Adrenal gland (tissue), 12 donors: ENCODE measurements around the gene GALNTL6. TPM values are rescaled to one million over a fixed set of nuclear protein-coding genes. Genes with fewer than 3 reads are reported as not detected.

Experiments
- DNase-seq, 7 donors: peaks; one replicate each; pipeline ENCODE4 v3.0.0-alpha.2; 2019 to 2020
- H3K27ac ChIP-seq, 5 donors: fragments of 200-600 bp; sonication (generic) in 4 of 5; 1 replicate in 3 of 5; 2 replicates in 2 of 5; pipeline versions ENCODE4 v1.5.1 to v1.8.0; 2016 to 2020; ENCODE audit warnings: mild to moderate bottlenecking in 1 of 5
- H3K27me3 ChIP-seq: fragments of 200-600 bp; 2 replicates; pipeline ENCODE4 v1.8.0; 2021
- H3K36me3 ChIP-seq, 2 donors: fragments of 200-600 bp; replicated peaks in 1 of 2; 1 replicate in 1 of 2; 2 replicates in 1 of 2; pipeline versions ENCODE4 v1.5.1 to v1.8.0; 2018 to 2022
- H3K4me1 ChIP-seq, 2 donors: fragments of 200-600 bp; replicated peaks in 1 of 2; 1 replicate in 1 of 2; 2 replicates in 1 of 2; pipeline versions ENCODE4 v1.5.1 to v1.8.0; 2018 to 2021
- H3K4me3 ChIP-seq, 4 donors: fragments of 200-600 bp; sonication (generic) in 3 of 4; one replicate each; pipeline ENCODE4 v1.5.1; 2016 to 2018
- H3K9me3 ChIP-seq, 3 donors: fragments of 200-600 bp; sonication (generic) in 1 of 3; replicated peaks in 1 of 3; 1 replicate in 2 of 3; 2 replicates in 1 of 3; pipeline versions ENCODE4 v1.5.1 to v1.8.0; 2016 to 2021
- CTCF ChIP-seq, 6 experiments: fragments of 450-650 bp in 4 of 6; fragments of 200-600 bp in 2 of 6; sonication (generic) in 1 of 6; IDR thresholded peaks; 1 replicate in 5 of 6; 2 replicates in 1 of 6; pipeline versions ENCODE4 v1.5.1 to v1.8.0; 2016 to 2021; ENCODE audit warnings: antibody characterized with exemption in 6 of 6, mild to moderate bottlenecking in 2 of 6, moderate library complexity in 1 of 6
- POLR2A ChIP-seq, 2 donors: fragments of 450-650 bp; IDR thresholded peaks; one replicate each; pipeline ENCODE4 v1.6.1; 2017; ENCODE audit warnings: antibody characterized with exemption in 2 of 2, mild to moderate bottlenecking in 2 of 2, moderate library complexity in 1 of 2
- WGBS, 4 donors: extraction: QIAGEN DNeasy Blood & Tissue Kit in 2 of 4; methylation state at CpG; one replicate each; pipeline versions ENCODE4 v1.1.5 to v1.1.7; 2013 to 2017; 5-methylcytosine and 5-hydroxymethylcytosine counted together
- intact Hi-C, 2 donors: fragments of 100-400 bp; cut with DNase I; formaldehyde crosslinking; loops; one replicate each; pipeline versions ENCODE4 v1.14.1 to v1.15.0; 2022 to 2023
- polyA plus RNA-seq, 3 donors: library from polyadenylated mRNA; stranded (reverse); fragments of 200-250 nt in 2 of 3; fragments of 350-450 nt in 1 of 3; fragmentation: Illumina TruSeq in 1 of 3; extraction: RNeasy Lipid Tissue Mini Kit (QIAGEN cat#74804) in 1 of 3; gene quantifications; one replicate each; pipeline ENCODE4 v1.2.3, GENCODE V29; 2013 to 2014
- total RNA-seq, 9 donors: library from RNA; depleted of rRNA in 4 of 9; stranded (reverse); fragments of >200 nt in 4 of 9; fragments of 120-200 nt in 1 of 9; fragmentation: NEBNext Ultra II Directional in 1 of 9; extraction: Animal tissue kit (Norgen Biotek cat#: 25700) in 1 of 9; gene quantifications; one replicate each; pipeline versions ENCODE4 v1.1.0 to v1.2.4, GENCODE V29; 2013 to 2023
- donor health status: healthy with polysubstance abuse.
- donor health status: Bipolar disorder and iron deficiency.
- donor health status: DM: yes; HTN: yes; CAD: no.
- donor health status: DM: no; HTN: no; CAD: no.
- donor health status: DM: no; HTN: no; CAD: no.
- donor health status: DM: yes; HTN: yes; CAD: no.

The GALNTL6 gene
- total and polyA plus RNA-seq, 12 donors: 0.10 to 0.96 (median 0.42) TPM; not detected in 1

DNA sequence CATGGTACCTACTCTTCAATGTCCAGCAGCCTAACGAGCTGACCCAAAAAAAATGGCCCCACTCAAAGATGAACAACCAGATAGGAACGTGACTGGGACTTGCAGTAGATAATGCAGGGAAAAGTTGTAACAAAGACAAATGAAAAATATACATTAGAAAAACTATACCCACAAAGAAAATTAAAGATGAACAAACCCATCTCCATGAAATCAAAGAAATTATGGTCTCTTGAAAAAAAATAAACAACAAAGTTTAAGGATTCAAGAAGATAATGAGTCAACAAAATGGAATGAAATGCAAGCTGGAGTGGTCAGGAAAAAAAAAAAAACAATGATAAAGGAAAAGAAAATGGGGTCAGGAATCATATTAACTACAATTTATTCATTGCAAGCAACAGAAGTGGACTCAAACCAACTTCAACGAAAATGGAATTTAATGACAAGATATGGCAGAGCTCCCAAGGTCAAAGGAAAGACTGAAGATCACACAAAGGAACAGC lies 1045.6 kb downstream of the GALNTL6 start:
- WGBS, 4 donors: 64 to 79% (median 68%) methylated on average over 3 of the region's 3 CpGs
- Histone ChIP-seq H3K9me3 (no peaks in the 10 kb centered on the region), H3K4me3 (no peak overlapping the region), H3K4me1 (no peaks in the 10 kb centered on the region), H3K27me3 (peaks cover 4% of the 10 kb centered on the region), H3K27ac (no peak overlapping the region), H3K36me3 (no peaks in the 10 kb centered on the region)
- DNase-seq: no peak
- intact Hi-C loops: no loop called here
- TF ChIP-seq CTCF (IDR thresholded peaks at IDR 0.05) (no peak), POLR2A (IDR thresholded peaks at IDR 0.05) (no peak)

DNA sequence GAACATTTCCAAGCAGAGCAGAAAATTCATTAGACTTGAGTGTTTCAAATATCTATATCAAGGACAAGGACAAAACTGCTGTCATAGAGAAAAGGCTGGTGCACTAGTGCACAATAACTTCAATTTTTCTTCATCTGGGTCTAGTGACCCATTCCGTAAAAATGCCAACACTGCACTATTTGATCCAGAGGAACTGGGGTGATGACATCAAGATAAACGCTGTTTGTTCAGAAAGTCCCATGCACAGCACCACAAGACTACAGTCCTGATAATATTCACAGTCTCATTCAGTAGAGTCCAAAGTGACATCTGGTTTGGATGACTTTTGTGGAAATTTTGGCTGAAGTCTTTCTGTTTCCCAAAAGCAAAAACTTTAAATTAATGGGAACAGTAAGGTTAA lies 1051.9 kb downstream of the GALNTL6 start:
- Histone ChIP-seq H3K27me3 (peaks cover 4% of the 10 kb centered on the region), H3K9me3 (no peaks in the 10 kb centered on the region), H3K4me1 (peaks cover 0 to 8% of the 10 kb centered on the region in 2 donors), H3K36me3 (no peaks in the 10 kb centered on the region), H3K27ac (no peak overlapping the region), H3K4me3 (no peak overlapping the region)
- TF ChIP-seq CTCF (IDR thresholded peaks at IDR 0.05) (no peak), POLR2A (IDR thresholded peaks at IDR 0.05) (no peak)
- intact Hi-C loops: no loop called here
- WGBS, 4 donors: 21 to 44% (median 25%) methylated on average over 2 of the region's 2 CpGs
- peak in 1 of 7 donors; percentile 13 for DNase-seq

GRCh38 chr4:172865531-172866127 lies 1052.4 kb downstream of the GALNTL6 start:
- Histone ChIP-seq H3K27ac (no peak overlapping the region), H3K9me3 (no peaks in the 10 kb centered on the region), H3K4me1 (peaks cover 0 to 8% of the 10 kb centered on the region in 2 donors), H3K36me3 (no peaks in the 10 kb centered on the region), H3K4me3 (no peak overlapping the region), H3K27me3 (peaks cover 4% of the 10 kb centered on the region)
- WGBS, 4 donors: 60 to 78% (median 66%) methylated on average over 4 of the region's 4 CpGs
- no peak for DNase-seq
- TF ChIP-seq CTCF (IDR thresholded peaks at IDR 0.05) (no peak), POLR2A (IDR thresholded peaks at IDR 0.05) (no peak)
- intact Hi-C loops: no loop called here

DNA sequence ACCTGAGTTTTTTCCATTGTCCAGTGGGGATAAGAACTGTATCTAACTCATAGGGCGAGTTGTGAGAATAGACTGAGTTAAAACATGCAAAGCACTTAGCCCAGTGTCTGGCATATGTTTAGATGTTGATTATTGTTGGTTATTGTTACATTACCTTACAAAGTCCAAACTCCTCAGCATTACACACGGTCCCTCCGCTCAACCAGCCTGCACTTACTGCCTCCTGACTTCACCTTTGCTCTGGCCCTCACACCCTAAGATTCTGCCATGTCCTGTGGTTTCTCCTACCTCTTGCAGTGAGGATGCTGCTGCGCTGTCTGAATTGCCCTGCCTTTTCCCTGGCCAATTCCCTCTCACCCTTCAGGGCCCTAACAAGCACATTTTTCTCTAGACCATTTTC lies 1053.2 kb downstream of the GALNTL6 start:
- Histone ChIP-seq H3K36me3 (no peaks in the 10 kb centered on the region), H3K27me3 (peaks cover 4% of the 10 kb centered on the region), H3K4me1 (peaks cover 0 to 8% of the 10 kb centered on the region in 2 donors), H3K4me3 (no peak overlapping the region), H3K9me3 (no peaks in the 10 kb centered on the region), H3K27ac (no peak overlapping the region)
- 90 to 94% (median 91%) methylated on average over 4 of the region's 4 CpGs for WGBS, 4 donors
- DNase-seq: no peak
- TF ChIP-seq CTCF (IDR thresholded peaks at IDR 0.05) (no peak), POLR2A (IDR thresholded peaks at IDR 0.05) (no peak)
- intact Hi-C loops: no loop called here
